Small intestine (tissue), 7 donors: ENCODE results near the gene PRSS38. TPM values are rescaled to one million over a fixed set of nuclear protein-coding genes. Genes with fewer than 3 reads are reported as not detected.

Experiments
- DNase-seq, 2 donors: peaks; one replicate each; pipeline versions ENCODE4 v3.0.0 to v3.0.0-alpha.2; 2013
- FAIRE-seq: peaks from 2 replicates; lab custom pipeline; 2012; peaks lifted over from hg19 to GRCh38; lab: Jason Lieb, UNC
- H3K27ac ChIP-seq, 3 donors: one replicate each; pipeline ENCODE4 v1.5.1; 2013; ENCODE audit warnings: low read length in 2 of 3, mild to moderate bottlenecking in 2 of 3, control low read depth in 1 of 3, inconsistent platforms in 1 of 3, low read depth in 1 of 3, moderate library complexity in 1 of 3
- H3K27me3 ChIP-seq, 3 donors: one replicate each; pipeline ENCODE4 v1.6.1; 2013; ENCODE audit warnings: low read length in 3 of 3, inconsistent platforms in 1 of 3; ENCODE audit not compliant: control insufficient read depth in 3 of 3, insufficient read depth in 3 of 3
- H3K36me3 ChIP-seq, 3 donors: one replicate each; pipeline ENCODE4 v1.6.1; 2013; ENCODE audit warnings: low read length in 3 of 3, inconsistent platforms in 1 of 3, low read depth in 1 of 3, mild to moderate bottlenecking in 1 of 3, moderate library complexity in 1 of 3; ENCODE audit not compliant: control insufficient read depth in 3 of 3, insufficient read depth in 2 of 3
- H3K4me1 ChIP-seq, 3 donors: one replicate each; pipeline ENCODE4 v1.6.1; 2013; ENCODE audit warnings: low read length in 2 of 3, inconsistent platforms in 1 of 3, low read depth in 1 of 3, mild to moderate bottlenecking in 1 of 3, moderate library complexity in 1 of 3; ENCODE audit not compliant: control insufficient read depth in 3 of 3, insufficient read depth in 2 of 3
- H3K4me3 ChIP-seq, 3 donors: one replicate each; pipeline ENCODE4 v1.5.1; 2013; ENCODE audit warnings: low read length in 3 of 3, control low read depth in 1 of 3, inconsistent platforms in 1 of 3, low read depth in 1 of 3, mild to moderate bottlenecking in 1 of 3, moderate library complexity in 1 of 3
- H3K9me3 ChIP-seq, 2 donors: one replicate each; pipeline ENCODE4 v1.6.1; 2013; ENCODE audit warnings: low read depth in 1 of 2, low read length in 1 of 2; ENCODE audit not compliant: control insufficient read depth in 2 of 2, insufficient read depth in 1 of 2
- WGBS, 3 donors: extraction: QIAGEN DNeasy Blood & Tissue Kit; methylation state at CpG; one replicate each; pipeline ENCODE4 v1.1.7; 2013; 5-methylcytosine and 5-hydroxymethylcytosine counted together
- polyA plus RNA-seq, 4 donors: library from polyadenylated mRNA; stranded (reverse) in 3 of 4; unstranded in 1 of 4; fragments of 200-250 nt in 3 of 4; fragments of 120-200 nt in 1 of 4; gene quantifications; one replicate each; pipeline versions ENCODE4 v1.2.1 to v1.2.3, GENCODE V29; 2013
- donor health status: healthy with polysubstance abuse.
- donor health status: control.
- donor health status: control.
- donor health status: Bipolar disorder and iron deficiency.
- donor health status: healthy.

Gene PRSS38
- polyA plus RNA-seq, 4 donors: not detected

DNA sequence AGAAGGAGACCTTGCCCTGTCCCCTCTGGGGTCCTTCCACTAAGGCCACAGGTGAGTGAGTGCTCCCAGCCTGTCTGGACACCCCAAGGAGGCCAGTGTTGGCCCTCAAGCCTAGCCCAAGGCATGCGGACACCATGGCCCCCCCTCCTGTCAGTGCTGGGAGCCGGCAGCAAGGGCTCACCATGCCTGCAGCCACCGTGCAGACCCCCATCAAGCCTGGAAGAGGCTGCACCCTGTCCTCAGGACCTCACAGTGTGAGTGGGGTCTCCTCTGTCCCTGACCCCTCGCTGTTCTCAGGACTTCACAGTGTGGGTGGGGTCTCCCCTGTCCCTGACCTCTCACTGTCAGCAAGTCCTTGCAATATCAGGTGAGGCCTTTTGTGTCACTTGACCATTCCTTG is 33.2 kb upstream of the PRSS38 start:
- peaks cover 0 to 37% (median 0%) of the 10 kb centered on the region in 3 donors for H3K36me3 ChIP-seq
- no peaks in the 10 kb centered on the region for H3K9me3 ChIP-seq
- H3K4me3 ChIP-seq: no peak overlapping the region
- H3K27ac ChIP-seq: no peak overlapping the region
- DNase-seq: no peak
- no peak for FAIRE-seq
- peaks cover 0 to 11% (median 8%) of the 10 kb centered on the region in 3 donors for H3K4me1 ChIP-seq
- H3K27me3 ChIP-seq: peaks cover 0 to 19% (median 0%) of the 10 kb centered on the region in 3 donors
- 91 to 95% (median 94%) methylated on average over 4 of the region's 4 CpGs for WGBS, 3 donors

DNA sequence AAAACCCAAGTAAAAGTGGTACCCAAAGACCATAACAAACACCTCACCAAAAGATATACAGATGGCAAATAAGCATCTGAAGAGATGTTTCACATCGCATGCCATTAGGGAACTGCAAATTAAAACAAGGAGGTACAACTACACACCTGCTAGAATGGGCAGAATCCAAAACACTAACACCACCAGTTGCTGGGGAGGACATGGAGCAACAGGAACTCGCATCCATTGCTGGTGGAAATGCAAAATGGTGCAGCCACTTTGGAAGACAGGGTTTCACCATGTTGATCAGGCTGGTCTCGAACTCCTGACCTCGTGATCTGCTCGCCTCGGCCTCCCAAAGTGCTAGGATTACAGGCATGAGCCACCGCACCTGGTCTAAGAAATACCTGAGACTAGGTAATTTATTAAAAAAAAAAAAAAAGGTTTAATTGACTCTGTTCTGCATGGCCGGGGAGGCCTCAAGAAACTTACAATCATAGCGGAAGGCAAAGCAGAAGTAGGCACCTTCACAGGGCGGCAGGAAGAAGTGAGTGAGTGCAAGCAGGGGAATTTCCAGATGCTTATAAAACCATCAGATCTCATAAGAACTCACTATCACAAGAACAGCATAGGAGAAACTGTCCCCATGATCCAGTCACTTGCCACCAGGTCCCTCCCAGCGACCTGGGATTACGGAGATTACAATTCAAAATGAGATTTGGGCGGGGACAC is 30.2 kb upstream of the PRSS38 start:
- 80 to 87% (median 83%) methylated on average over 13 of the region's 13 CpGs for WGBS, 3 donors
- DNase-seq (no peak), FAIRE-seq (no peak)
- peaks cover 0 to 26% (median 0%) of the 10 kb centered on the region in 3 donors for H3K27me3 ChIP-seq
- H3K36me3 ChIP-seq: peaks cover 0 to 17% (median 0%) of the 10 kb centered on the region in 3 donors
- H3K9me3 ChIP-seq: no peaks in the 10 kb centered on the region
- H3K4me3 ChIP-seq: no peak overlapping the region
- peaks cover 0 to 20% (median 10%) of the 10 kb centered on the region in 3 donors for H3K4me1 ChIP-seq
- H3K27ac ChIP-seq: no peak overlapping the region

- Histone ChIP-seq H3K27me3 (peaks cover 0 to 26% (median 0%) of the 10 kb centered on the region in 3 donors), H3K4me3 (no peak overlapping the region), H3K9me3 (no peaks in the 10 kb centered on the region), H3K27ac (no peak overlapping the region), H3K4me1 (peaks cover 0 to 20% (median 10%) of the 10 kb centered on the region in 3 donors), H3K36me3 (peaks cover 0 to 10% (median 0%) of the 10 kb centered on the region in 3 donors)
- 32 to 62% (median 48%) methylated on average over 19 of the region's 19 CpGs for WGBS, 3 donors
- FAIRE-seq (no peak), DNase-seq (no peak)
Measured at GRCh38 chr1:227785805-227786671, 29.4 kb upstream of the PRSS38 start.

DNA sequence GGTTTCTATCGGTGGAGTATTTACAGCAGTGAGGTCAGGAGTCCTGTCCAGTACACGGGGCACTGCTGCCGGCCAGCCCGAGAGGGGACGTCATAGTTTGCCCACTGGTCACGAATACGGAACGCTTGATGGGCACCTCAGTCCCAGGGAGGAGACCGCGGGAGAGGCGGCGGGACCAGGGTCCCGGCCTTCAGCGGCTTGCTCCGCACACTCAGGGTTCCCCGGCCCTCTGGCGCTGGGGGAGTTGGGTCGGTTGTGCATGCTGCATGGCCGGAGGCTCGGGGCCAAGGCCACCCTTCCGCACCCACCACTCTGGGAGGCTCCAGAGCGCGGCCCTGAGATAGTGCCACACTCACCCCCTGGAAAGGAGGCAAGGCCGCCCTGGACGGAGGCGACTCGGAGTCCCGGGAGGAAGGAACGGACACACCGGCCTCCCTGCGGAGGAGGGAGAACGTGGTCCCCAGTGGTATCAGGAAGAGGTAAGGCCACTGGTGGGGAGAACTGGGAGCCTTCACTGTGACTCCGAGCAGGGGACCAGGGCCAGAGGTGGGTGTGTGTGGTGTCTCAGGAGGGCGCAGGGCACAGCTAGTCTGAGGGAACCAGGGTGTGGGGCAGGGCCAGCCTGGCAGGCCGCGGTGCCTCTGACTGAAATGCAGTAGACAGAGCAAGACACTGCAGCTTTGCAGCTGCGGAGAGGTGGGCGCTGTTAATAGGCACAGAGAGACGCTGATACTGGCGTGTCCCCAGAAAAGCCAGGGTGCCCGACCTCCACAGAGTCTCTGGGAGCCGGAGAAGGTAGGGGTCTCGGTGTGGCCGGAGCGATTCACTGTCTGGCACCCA is 28.6 kb upstream of the PRSS38 start:
- WGBS, 3 donors: 16 to 34% (median 18%) methylated on average over 44 to 45 of the region's 45 CpGs
- no peaks in the 10 kb centered on the region for H3K9me3 ChIP-seq
- H3K27ac ChIP-seq: peak overlapping the region in 2 of 3 donors; percentile 6 to 59
- H3K4me3 ChIP-seq: peak overlapping the region; percentile 35 to 61 (median 52)
- DNase-seq (peak; percentile 34 to 52), FAIRE-seq (no peak)
- peaks cover 0 to 20% (median 10%) of the 10 kb centered on the region in 3 donors for H3K4me1 ChIP-seq
- peaks cover 0 to 4% (median 0%) of the 10 kb centered on the region in 3 donors for H3K36me3 ChIP-seq
- H3K27me3 ChIP-seq: peaks cover 0 to 26% (median 0%) of the 10 kb centered on the region in 3 donors

- Histone ChIP-seq H3K4me1 (peaks cover 0 to 20% (median 10%) of the 10 kb centered on the region in 3 donors), H3K27ac (peak overlapping the region in 2 of 3 donors; percentile 6 to 59), H3K4me3 (peak overlapping the region; percentile 38 to 61 (median 52)), H3K27me3 (peaks cover 0 to 26% (median 0%) of the 10 kb centered on the region in 3 donors), H3K9me3 (no peaks in the 10 kb centered on the region), H3K36me3 (no peaks in the 10 kb centered on the region)
- DNase-seq: peak; percentile 95 to 96
- WGBS, 3 donors: 1% methylated on average over 52 to 60 of the region's 60 CpGs
- FAIRE-seq: no peak
Measured at GRCh38 chr1:227787513-227788270, 27.8 kb upstream of the PRSS38 start.

DNA sequence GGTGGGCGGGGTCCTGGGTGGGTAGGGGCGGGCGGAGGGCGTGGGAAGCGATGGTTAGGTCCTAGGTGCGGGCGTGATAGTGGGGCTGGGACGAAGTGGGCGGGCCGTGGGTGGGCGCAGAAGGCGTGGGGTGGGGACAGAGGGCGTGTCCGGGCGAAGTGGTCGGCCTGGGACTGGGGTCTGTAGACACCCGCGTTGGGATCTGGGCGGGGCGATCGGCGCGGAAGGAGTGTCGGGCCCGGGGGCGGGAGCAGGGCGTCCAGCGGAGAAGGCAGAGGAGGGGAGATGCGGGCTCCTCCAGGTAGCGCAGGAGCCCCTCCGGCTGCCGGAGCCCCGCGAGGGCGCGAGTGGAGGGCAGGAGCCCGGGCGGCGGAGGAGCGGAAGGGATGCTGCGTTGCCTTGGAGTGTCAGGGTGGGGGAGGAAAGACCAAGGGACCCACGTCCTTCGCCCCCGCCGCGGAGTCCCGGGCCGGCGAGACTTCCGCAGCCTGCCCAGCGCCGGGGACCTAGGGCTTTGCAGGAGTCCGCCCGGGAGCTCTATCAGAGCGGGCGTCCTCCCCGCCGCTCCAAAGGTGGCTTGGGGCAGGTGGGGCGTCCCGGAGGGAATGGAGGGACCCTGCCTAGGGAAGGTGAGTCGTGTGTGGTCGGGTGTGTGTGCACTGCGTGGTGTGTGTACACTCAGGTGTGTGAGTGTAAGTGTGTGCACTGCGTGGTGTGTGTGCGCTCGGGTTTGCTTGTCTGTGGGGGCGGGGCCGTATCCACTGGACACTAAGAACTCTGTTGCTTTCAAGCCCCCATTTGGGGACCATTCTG is 27.0 kb upstream of the PRSS38 start:
- FAIRE-seq: no peak
- Histone ChIP-seq H3K27ac (peak overlapping the region in 2 of 3 donors; percentile 22 to 39), H3K4me3 (peak overlapping the region; percentile 34 to 61 (median 38)), H3K27me3 (peaks cover 0 to 26% (median 0%) of the 10 kb centered on the region in 3 donors), H3K4me1 (peaks cover 0 to 20% (median 10%) of the 10 kb centered on the region in 3 donors), H3K9me3 (no peaks in the 10 kb centered on the region), H3K36me3 (no peaks in the 10 kb centered on the region)
- 1 to 3% (median 2%) methylated on average over 38 to 68 of the region's 68 CpGs for WGBS, 3 donors
- DNase-seq: peak; percentile 64 to 84
